ENCODE data around the gene VPS37C. TPM values are rescaled to one million over a fixed set of nuclear protein-coding genes. Genes with fewer than 3 reads are reported as not detected.

Gene VPS37C
- polyA plus RNA-seq, 2 of the 4 experiments (the other 2 are of a cell fraction) = 8.9 to 11.3 TPM

GRCh38 chr11:61176446-61176845 is 15.2 kb upstream of the VPS37C start (continued):
- TF ChIP-seq CHD2 (IDR thresholded peaks at IDR 0.05; ENCODE audit: low read length, partially characterized antibody) = no peak
- no peak for TF ChIP-seq FOXS1 (CRISPR knock-in tag; IDR thresholded peaks at IDR 0.05)
- TF ChIP-seq CBX2 (IDR thresholded peaks at IDR 0.05; ENCODE audit: borderline replicate concordance, low read depth) = no peak
- no peak for TF ChIP-seq EP300 (IDR thresholded peaks at IDR 0.05)
- no peak for TF ChIP-seq CTCF (IDR thresholded peaks at IDR 0.05)

GRCh38 chr11:61174949-61175348 is 13.7 kb upstream of the VPS37C start:
- ATAC-seq (no peak), FAIRE-seq (no peak), DNase-seq (ENCODE audit: low read depth in 1 of 2, low spot score in 1 of 2) (no peak)
- Histone ChIP-seq H3K27ac (no peak overlapping the region), H3K4me1 (no peaks in the 10 kb centered on the region), H3K9me3 (no peaks in the 10 kb centered on the region), H3K4me3 (no peak overlapping the region), H3K4me2 (no peak overlapping the region)
- ChIA-PET CTCF (interaction anchor here (0.8 to 6.9 kb wide), 6 partner anchors 13 to 346 kb away, joined by 3 to 56 read pairs (median 4); no protein-coding TSS in a partner anchor), POLR2A (no interaction called here)
- no peak for TF ChIP-seq MAX (IDR thresholded peaks at IDR 0.05)
- no peak for TF ChIP-seq HOXB5 (CRISPR knock-in tag; IDR thresholded peaks at IDR 0.05)
- no peak for TF ChIP-seq PBX3 (IDR thresholded peaks at IDR 0.05)
- 34% methylated on average over 6 of the region's 6 CpGs for WGBS (ENCODE audit: missing lambda C conversion rate)

GRCh38 chr11:61174273-61174672 is 13.0 kb upstream of the VPS37C start:
- FAIRE-seq = no peak
- TF ChIP-seq POLR2AphosphoS2 (conservative IDR thresholded peaks at IDR 0.05; ENCODE audit: low read length) (no peak), RFX5 (IDR thresholded peaks at IDR 0.05) (no peak), HDAC2 (IDR thresholded peaks at IDR 0.05) (no peak), NPAS2 (CRISPR knock-in tag; IDR thresholded peaks at IDR 0.05; ENCODE audit: borderline replicate concordance) (no peak), ZNF302 (CRISPR knock-in tag; IDR thresholded peaks at IDR 0.05) (no peak), JUNB (IDR thresholded peaks at IDR 0.05) (no peak), JUN (IDR thresholded peaks at IDR 0.05) (no peak), BCL3 (IDR thresholded peaks at IDR 0.05) (no peak), HOXA7 (CRISPR knock-in tag; IDR thresholded peaks at IDR 0.05) (no peak), MAX (IDR thresholded peaks at IDR 0.05) (no peak), HMGXB4 (CRISPR knock-in tag; IDR thresholded peaks at IDR 0.05; ENCODE audit: borderline replicate concordance) (no peak), GATA3 (IDR thresholded peaks at IDR 0.05; ENCODE audit: borderline replicate concordance) (no peak), CHD4 (IDR thresholded peaks at IDR 0.05; ENCODE audit: borderline replicate concordance) (no peak)
- no peak for ATAC-seq
- ChIA-PET POLR2A (no interaction called here), CTCF (interaction anchor here (0.7 to 6.9 kb wide), 10 partner anchors 11 to 409 kb away, joined by 3 to 56 read pairs (median 3); no protein-coding TSS in a partner anchor)
- WGBS (ENCODE audit: missing lambda C conversion rate) = 19% methylated on average over 6 of the region's 6 CpGs
- no peak overlapping the region for H3K4me3 ChIP-seq
- no peaks in the 10 kb centered on the region for H3K9me3 ChIP-seq
- no peak overlapping the region for H3K27ac ChIP-seq
- no peaks in the 10 kb centered on the region for H3K4me1 ChIP-seq
- DNase-seq (ENCODE audit: low read depth in 1 of 2, low spot score in 1 of 2) = no peak
- no peak overlapping the region for H3K4me2 ChIP-seq
